Amniotic stem cell (primary cell): Measurements from ENCODE around the gene DIP2B.
A peak's percentile ranks its signal among the peaks of the same experiment; 100 is the strongest.

ENCODE experiments used
- DNase-seq: peaks from one replicate; lab custom pipeline; 2025; lab: John Stamatoyannopoulos, UW

The DIP2B gene

GRCh38 chr12:50613463-50613862 is 108.7 kb downstream of the DIP2B start:
- DNase-seq: no peak

GRCh38 chr12:50614167-50614759 is 109.5 kb downstream of the DIP2B start:
- no peak for DNase-seq

- no peak for DNase-seq
These were observed 110.5 kb downstream of the DIP2B start for GRCh38 chr12:50615145-50615906.

GRCh38 chr12:50615907-50616296 is 111.1 kb downstream of the DIP2B start:
- no peak for DNase-seq

GRCh38 chr12:50617657-50618056 is 112.9 kb downstream of the DIP2B start:
- no peak for DNase-seq

GRCh38 chr12:50618864-50619609 is 114.3 kb downstream of the DIP2B start:
- DNase-seq: no peak

GRCh38 chr12:50619610-50619958 is 114.8 kb downstream of the DIP2B start:
- no peak for DNase-seq

- DNase-seq: peak; percentile 60
These were observed 115.6 kb downstream of the DIP2B start for GRCh38 chr12:50620109-50620977.

GRCh38 chr12:50620978-50621360 is 116.2 kb downstream of the DIP2B start:
- no peak for DNase-seq

- DNase-seq: no peak
These were observed 116.9 kb downstream of the DIP2B start for GRCh38 chr12:50621399-50622300.

- no peak for DNase-seq
These were observed 120.5 kb downstream of the DIP2B start for GRCh38 chr12:50625029-50625925.

- no peak for DNase-seq
These were observed 121.2 kb downstream of the DIP2B start for GRCh38 chr12:50626026-50626425.

GRCh38 chr12:50627491-50627890 is 122.7 kb downstream of the DIP2B start:
- DNase-seq: no peak

- no peak for DNase-seq
These were observed 123.6 kb downstream of the DIP2B start for GRCh38 chr12:50628394-50628793.

GRCh38 chr12:50633955-50634354 is 129.2 kb downstream of the DIP2B start:
- DNase-seq: no peak

- DNase-seq: no peak
These were observed 129.6 kb downstream of the DIP2B start for GRCh38 chr12:50634379-50634778.

GRCh38 chr12:50635364-50635763 is 130.6 kb downstream of the DIP2B start:
- DNase-seq: no peak

- no peak for DNase-seq
These were observed 131.1 kb downstream of the DIP2B start for GRCh38 chr12:50635857-50636256.

- DNase-seq: no peak
These were observed 131.7 kb downstream of the DIP2B start for GRCh38 chr12:50636505-50636904.

GRCh38 chr12:50637870-50638481 is 133.2 kb downstream of the DIP2B start:
- peak; percentile 45 for DNase-seq
